ENCODE measurements around the gene CCDC6.

GRCh38 chr10:59878915-59879314 is 27.4 kb downstream of the CCDC6 start:
- TF ChIP-seq CTCF (IDR thresholded peaks at IDR 0.05; ENCODE audit: low read length) (no peak), EZH2 (IDR thresholded peaks at IDR 0.05; ENCODE audit: borderline replicate concordance, low read length) (no peak)

Data from OCI-LY1 (cell line).